ENCODE measurements around the gene ABCD3.

DNA sequence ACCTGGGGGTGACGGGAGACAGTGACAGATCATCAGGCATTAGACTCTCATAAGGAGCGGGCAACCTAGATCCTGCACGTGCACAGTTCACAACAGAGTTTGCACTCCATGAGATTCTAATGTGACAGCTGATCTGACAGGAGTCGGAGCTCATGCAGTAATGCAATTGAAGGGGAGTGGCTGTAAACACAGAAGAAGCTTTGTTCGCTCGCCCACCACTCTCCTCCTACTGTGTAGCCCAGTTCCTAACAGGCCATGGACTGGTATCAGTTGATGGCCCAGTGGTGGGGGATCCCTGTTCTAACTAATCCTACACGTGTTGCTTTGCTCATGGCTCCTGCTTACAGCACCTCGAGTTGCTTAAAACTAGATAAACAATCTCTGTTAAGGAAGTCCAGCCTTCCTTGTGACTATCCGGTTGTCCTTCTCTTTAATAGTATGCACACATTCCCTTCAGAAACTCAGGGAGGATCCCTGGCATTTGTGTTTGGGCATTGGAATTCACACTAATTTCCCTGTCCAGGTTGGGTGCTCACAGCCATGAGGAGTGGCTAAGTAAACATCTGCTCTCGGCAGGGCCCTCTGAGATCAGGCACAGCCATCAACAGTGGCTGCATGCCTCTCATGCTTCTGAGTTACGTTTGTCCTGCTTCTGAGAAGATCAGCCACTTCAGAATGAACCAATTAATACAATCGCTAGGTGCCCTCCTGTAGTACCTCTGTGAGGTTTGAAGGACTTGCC is 144.5 kb downstream of the ABCD3 start:
- no peak for TF ChIP-seq POLR2A (IDR thresholded peaks at IDR 0.05)
- TF ChIP-seq, protein P1, sequence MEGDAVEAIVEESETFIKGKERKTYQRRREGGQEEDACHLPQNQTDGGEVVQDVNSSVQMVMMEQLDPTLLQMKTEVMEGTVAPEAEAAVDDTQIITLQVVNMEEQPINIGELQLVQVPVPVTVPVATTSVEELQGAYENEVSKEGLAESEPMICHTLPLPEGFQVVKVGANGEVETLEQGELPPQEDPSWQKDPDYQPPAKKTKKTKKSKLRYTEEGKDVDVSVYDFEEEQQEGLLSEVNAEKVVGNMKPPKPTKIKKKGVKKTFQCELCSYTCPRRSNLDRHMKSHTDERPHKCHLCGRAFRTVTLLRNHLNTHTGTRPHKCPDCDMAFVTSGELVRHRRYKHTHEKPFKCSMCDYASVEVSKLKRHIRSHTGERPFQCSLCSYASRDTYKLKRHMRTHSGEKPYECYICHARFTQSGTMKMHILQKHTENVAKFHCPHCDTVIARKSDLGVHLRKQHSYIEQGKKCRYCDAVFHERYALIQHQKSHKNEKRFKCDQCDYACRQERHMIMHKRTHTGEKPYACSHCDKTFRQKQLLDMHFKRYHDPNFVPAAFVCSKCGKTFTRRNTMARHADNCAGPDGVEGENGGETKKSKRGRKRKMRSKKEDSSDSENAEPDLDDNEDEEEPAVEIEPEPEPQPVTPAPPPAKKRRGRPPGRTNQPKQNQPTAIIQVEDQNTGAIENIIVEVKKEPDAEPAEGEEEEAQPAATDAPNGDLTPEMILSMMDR (IDR thresholded peaks at IDR 0.05), result no peak

Measured in tibial nerve (tissue), 3 donors.